ENCODE measurements around the gene SLC7A5. TPM values are rescaled to one million over a fixed set of nuclear protein-coding genes. Genes with fewer than 3 reads are reported as not detected.

SLC7A5 gene
- total RNA-seq, 1 donor from 2014 or later = 169 TPM

- H3K36me3 ChIP-seq (ENCODE audit: control insufficient read depth, insufficient read depth, low read length) = no peaks in the 10 kb centered on the region
- H3K27me3 ChIP-seq (ENCODE audit: control insufficient read depth, insufficient read depth, low read length) = no peaks in the 10 kb centered on the region
- DNase-seq (ENCODE audit: low read depth) = no peak
- no peak for TF ChIP-seq CTCF (IDR thresholded peaks at IDR 0.05; ENCODE audit: insufficient read depth, low read length, severe bottlenecking)
- no peak overlapping the region for H3K4me3 ChIP-seq (ENCODE audit: low read depth, low read length)
- no peak for FAIRE-seq
These were observed 66.6 kb downstream of the SLC7A5 start for GRCh38 chr16:87802670-87803069.

GRCh38 chr16:87801679-87802259 is 67.5 kb downstream of the SLC7A5 start:
- no peak for FAIRE-seq

GRCh38 chr16:87800497-87800896 is 68.8 kb downstream of the SLC7A5 start:
- DNase-seq (ENCODE audit: low read depth) (no peak), FAIRE-seq (no peak)
- Histone ChIP-seq H3K4me3 (ENCODE audit: low read depth, low read length) (no peak overlapping the region), H3K27me3 (ENCODE audit: control insufficient read depth, insufficient read depth, low read length) (no peaks in the 10 kb centered on the region), H3K36me3 (ENCODE audit: control insufficient read depth, insufficient read depth, low read length) (no peaks in the 10 kb centered on the region)
- TF ChIP-seq CTCF (IDR thresholded peaks at IDR 0.05; ENCODE audit: insufficient read depth, low read length, severe bottlenecking) = no peak

More at GRCh38 chr16:87801679-87802259, 67.5 kb downstream of the SLC7A5 start:
- DNase-seq (ENCODE audit: low read depth) = no peak
- Histone ChIP-seq H3K27me3 (ENCODE audit: control insufficient read depth, insufficient read depth, low read length) (no peaks in the 10 kb centered on the region), H3K4me3 (ENCODE audit: low read depth, low read length) (no peak overlapping the region), H3K36me3 (ENCODE audit: control insufficient read depth, insufficient read depth, low read length) (no peaks in the 10 kb centered on the region)
- TF ChIP-seq CTCF (IDR thresholded peaks at IDR 0.05; ENCODE audit: insufficient read depth, low read length, severe bottlenecking) = no peak

- no peak for TF ChIP-seq CTCF (IDR thresholded peaks at IDR 0.05; ENCODE audit: insufficient read depth, low read length, severe bottlenecking)
- Histone ChIP-seq H3K36me3 (ENCODE audit: control insufficient read depth, insufficient read depth, low read length) (no peaks in the 10 kb centered on the region), H3K4me3 (ENCODE audit: low read depth, low read length) (no peak overlapping the region), H3K27me3 (ENCODE audit: control insufficient read depth, insufficient read depth, low read length) (no peaks in the 10 kb centered on the region)
- FAIRE-seq = no peak
- no peak for DNase-seq (ENCODE audit: low read depth)
These were observed 74.0 kb downstream of the SLC7A5 start for GRCh38 chr16:87795336-87795735.

- H3K27me3 ChIP-seq (ENCODE audit: control insufficient read depth, insufficient read depth, low read length) = no peaks in the 10 kb centered on the region
- DNase-seq (ENCODE audit: low read depth) (no peak), FAIRE-seq (no peak)
- no peak overlapping the region for H3K4me3 ChIP-seq (ENCODE audit: low read depth, low read length)
- TF ChIP-seq CTCF (IDR thresholded peaks at IDR 0.05; ENCODE audit: insufficient read depth, low read length, severe bottlenecking) = no peak
- no peaks in the 10 kb centered on the region for H3K36me3 ChIP-seq (ENCODE audit: control insufficient read depth, insufficient read depth, low read length)
These were observed 74.7 kb downstream of the SLC7A5 start for GRCh38 chr16:87794485-87795078.

GRCh38 chr16:87792205-87792565 is 77.1 kb downstream of the SLC7A5 start:
- FAIRE-seq (no peak), DNase-seq (ENCODE audit: low read depth) (no peak)
- no peak for TF ChIP-seq CTCF (IDR thresholded peaks at IDR 0.05; ENCODE audit: insufficient read depth, low read length, severe bottlenecking)
- no peak overlapping the region for H3K4me3 ChIP-seq (ENCODE audit: low read depth, low read length)
- H3K36me3 ChIP-seq (ENCODE audit: control insufficient read depth, insufficient read depth, low read length) = no peaks in the 10 kb centered on the region
- H3K27me3 ChIP-seq (ENCODE audit: control insufficient read depth, insufficient read depth, low read length) = no peaks in the 10 kb centered on the region

Measured in bronchial epithelial cell (primary cell).